D721Med (cell line): ENCODE measurements around the gene ADCY5.

Experiments
- DNase-seq: peaks from one replicate; pipeline ENCODE4 v3.0.0; 2011; ENCODE audit warnings: low spot score; ENCODE audit not compliant: insufficient read length
- FAIRE-seq: peaks from 2 replicates; lab custom pipeline; 2011; peaks lifted over from hg19 to GRCh38; lab: Jason Lieb, UNC
- CTCF ChIP-seq: IDR thresholded peaks from 2 replicates; pipeline ENCODE4 v1.5.1; 2012; ENCODE audit warnings: mild to moderate bottlenecking, control low read depth; ENCODE audit not compliant: insufficient read depth; ENCODE audit errors: missing control alignments

ADCY5 gene

GRCh38 chr3:123421353-123422174, 27.3 kb downstream of the ADCY5 start:
- FAIRE-seq (no peak), DNase-seq (no peak)
- TF ChIP-seq CTCF: no peak

DNA sequence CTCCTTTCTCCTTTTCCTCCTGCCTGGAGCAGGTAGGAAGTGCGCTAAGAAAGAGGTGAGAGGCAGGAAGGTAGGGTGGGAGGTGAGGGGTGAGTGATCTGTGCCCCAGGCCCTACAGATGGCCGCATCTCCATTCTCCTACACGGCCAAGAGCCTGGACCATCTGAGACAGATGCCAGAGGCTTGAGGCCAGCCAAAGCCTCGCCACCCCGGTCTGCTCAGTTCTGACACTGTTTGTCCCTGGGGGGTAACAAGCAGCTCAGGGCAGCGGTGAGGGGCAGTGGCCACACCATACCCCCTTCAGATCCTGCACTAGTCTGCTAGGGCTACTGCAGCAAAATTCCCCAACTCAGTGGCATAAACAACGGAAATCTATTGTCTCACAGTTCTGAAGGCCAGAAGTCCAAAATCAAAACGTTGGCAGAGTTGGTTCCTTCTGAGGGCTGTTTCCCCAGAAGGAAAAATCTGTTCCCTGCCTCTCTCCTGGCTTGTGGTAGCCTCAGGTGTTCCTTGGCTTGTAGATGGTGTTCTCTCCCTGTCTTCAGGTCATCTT, 28.4 kb downstream of the ADCY5 start:
- no peak for TF ChIP-seq CTCF
- FAIRE-seq (no peak), DNase-seq (no peak)

DNA sequence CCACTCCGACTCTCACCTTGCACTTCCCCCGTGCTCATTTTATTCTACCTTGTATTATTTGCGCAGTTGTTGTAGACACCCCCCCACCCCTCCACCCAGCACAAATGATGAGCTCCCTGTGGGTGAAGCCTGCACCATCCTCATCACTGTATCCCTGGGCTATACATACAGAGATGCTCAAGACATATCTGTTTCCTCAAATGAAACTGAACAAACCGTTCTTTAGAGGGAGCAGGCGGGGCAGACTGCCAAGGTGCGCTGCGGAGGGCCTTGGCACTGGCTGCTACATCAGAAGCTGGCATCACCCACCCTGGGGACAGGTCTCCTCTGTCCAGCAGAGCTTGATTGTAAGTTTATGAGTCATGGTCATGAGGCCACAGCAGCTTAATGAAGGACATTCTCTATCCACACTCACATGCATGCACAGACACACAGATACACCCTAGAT, 29.0 kb downstream of the ADCY5 start:
- no peak for TF ChIP-seq CTCF
- FAIRE-seq (no peak), DNase-seq (no peak)

- TF ChIP-seq CTCF: no peak
- FAIRE-seq (no peak), DNase-seq (no peak)
Observed at GRCh38 chr3:123419181-123419849, 29.6 kb downstream of the ADCY5 start.

GRCh38 chr3:123416647-123417046, 32.2 kb downstream of the ADCY5 start:
- no peak for DNase-seq
- TF ChIP-seq CTCF: no peak
- FAIRE-seq: no peak

GRCh38 chr3:123416173-123416572, 32.7 kb downstream of the ADCY5 start:
- FAIRE-seq: no peak
- DNase-seq: no peak
- TF ChIP-seq CTCF: no peak
